HL-60 (cell line): Measurements from ENCODE around the gene DLD.

Source experiments
- DNase-seq, 2 experiments: peaks; one replicate each; pipeline ENCODE4 v3.0.0-alpha.2; 2010 to 2020; ENCODE audit warnings: low read depth in 1 of 2, low spot score in 1 of 2
- H3K27ac ChIP-seq: fragments of 250-450 bp; sonication (Bioruptor Pico); replicated peaks from 2 replicates; pipeline ENCODE4 v1.5.1; 2020; ENCODE audit warnings: mild to moderate bottlenecking, moderate library complexity
- H3K27me3 ChIP-seq: fragments of 250-450 bp; sonication (Bioruptor Pico); 2 replicates; pipeline ENCODE4 v1.5.1; 2021; ENCODE audit warnings: mild to moderate bottlenecking, moderate library complexity; ENCODE audit not compliant: insufficient read depth, poor library complexity, severe bottlenecking
- H3K4me3 ChIP-seq: replicated peaks from 2 replicates; pipeline ENCODE4 v1.5.1; 2011; ENCODE audit warnings: mild to moderate bottlenecking, control low read depth, low read length; ENCODE audit not compliant: insufficient read depth
- CTCF ChIP-seq: IDR thresholded peaks from one replicate; pipeline ENCODE4 v1.5.1; 2011; ENCODE audit warnings: low read length, control low read depth, inconsistent platforms; ENCODE audit not compliant: insufficient read depth
- GABPA ChIP-seq: IDR thresholded peaks from 2 replicates; pipeline ENCODE4 v1.6.1; 2012; ENCODE audit warnings: low read depth
- POLR2AphosphoS5 ChIP-seq: IDR thresholded peaks from 2 replicates; pipeline ENCODE4 v1.6.1; 2012; ENCODE audit warnings: low read depth
- REST ChIP-seq: IDR thresholded peaks from 2 replicates; pipeline ENCODE4 v1.6.1; 2012; ENCODE audit warnings: low read depth; ENCODE audit not compliant: insufficient replicate concordance
- SPI1 ChIP-seq: IDR thresholded peaks from 2 replicates; pipeline ENCODE4 v1.6.1; 2012; ENCODE audit warnings: low read depth, mild to moderate bottlenecking, borderline replicate concordance

Gene DLD

GRCh38 chr7:107945332-107945731 lies 54.3 kb downstream of the DLD start:
- no peak overlapping the region for H3K4me3 ChIP-seq
- no peak for DNase-seq
- H3K27ac ChIP-seq: no peak overlapping the region
- no peak for TF ChIP-seq REST
- TF ChIP-seq GABPA: no peak
- TF ChIP-seq SPI1: no peak
- TF ChIP-seq CTCF: no peak
- no peak for TF ChIP-seq POLR2AphosphoS5
- H3K27me3 ChIP-seq: no peaks in the 10 kb centered on the region

- DNase-seq: no peak
- TF ChIP-seq REST: no peak
- no peak for TF ChIP-seq GABPA
- TF ChIP-seq CTCF: no peak
- no peak for TF ChIP-seq POLR2AphosphoS5
- TF ChIP-seq SPI1: no peak
- no peak overlapping the region for H3K4me3 ChIP-seq
- no peaks in the 10 kb centered on the region for H3K27me3 ChIP-seq
- H3K27ac ChIP-seq: no peak overlapping the region
These were observed 55.5 kb downstream of the DLD start for GRCh38 chr7:107946451-107946850.

- H3K27me3 ChIP-seq: no peaks in the 10 kb centered on the region
- no peak overlapping the region for H3K27ac ChIP-seq
- H3K4me3 ChIP-seq: no peak overlapping the region
- TF ChIP-seq CTCF: no peak
- no peak for TF ChIP-seq GABPA
- no peak for TF ChIP-seq SPI1
- TF ChIP-seq POLR2AphosphoS5: no peak
- TF ChIP-seq REST: no peak
- DNase-seq: no peak
These were observed 55.9 kb downstream of the DLD start for GRCh38 chr7:107946881-107947280.
